Measurements from ENCODE around the gene GPR4. TPM values are rescaled to one million over a fixed set of nuclear protein-coding genes. Genes with fewer than 3 reads are reported as not detected.

The GPR4 gene
- total RNA-seq, 1 experiment from 2014 or later, result 0.48 TPM

DNA sequence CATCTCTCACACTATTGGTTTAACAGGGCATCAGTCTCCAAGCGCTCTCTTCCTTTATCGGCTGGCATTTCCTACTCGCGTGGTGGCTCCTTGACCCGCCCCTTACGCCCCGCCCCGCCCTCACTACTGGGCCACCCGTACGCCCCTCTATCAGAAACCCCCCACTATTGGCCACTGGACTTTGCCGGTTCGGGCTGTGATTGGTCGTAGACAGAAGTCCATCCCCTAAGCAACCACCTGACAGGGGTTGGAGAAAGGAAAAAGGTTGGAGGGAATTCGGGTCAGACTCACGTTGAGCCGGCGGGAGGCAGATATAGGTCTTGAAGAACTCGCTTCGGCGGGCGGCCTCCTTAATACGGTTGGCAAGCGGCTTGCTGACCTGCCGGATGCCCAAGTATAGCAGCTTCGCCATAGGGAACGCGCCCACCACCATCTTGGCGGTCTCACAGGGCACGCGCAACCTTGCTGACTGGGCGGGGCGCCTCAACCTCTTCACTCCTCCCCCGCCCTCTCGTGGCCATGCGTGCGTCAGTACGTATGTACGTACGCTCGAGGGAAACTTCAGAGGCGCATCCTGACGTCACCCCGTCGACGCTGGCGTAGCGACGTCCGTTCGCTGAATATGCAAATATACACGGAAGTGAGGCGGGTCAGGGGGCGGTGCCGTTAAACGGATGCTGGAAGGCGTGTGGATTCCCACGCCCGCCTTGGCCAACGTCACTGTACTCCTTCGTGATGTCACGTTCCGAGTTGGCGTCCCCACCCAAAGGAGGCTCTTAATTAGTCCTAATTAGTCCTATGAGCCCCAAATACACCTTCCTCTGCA lies 17.5 kb downstream of the GPR4 start, which contains the start of gene OPA3:
TSS of gene OPA3 (minus strand) at position 471 of the 826 bp plus-strand sequence. CDS start at position 433, 38 bp downstream.
- POLR2A ChIA-PET, result interaction anchor here (0.6 to 1.5 kb wide), 3 partner anchors 86 to 184 kb away, joined by 3 to 5 read pairs (median 3); partner anchors contain the start of gene SIX5
- Mint-ChIP-seq H3K4me3 (peak within 1 kb of the TSS; percentile 91), H3K27me3 (ENCODE audit: low read depth) (peaks cover 11% of the 10 kb centered on the region), H3K27ac (peak within 1 kb of the TSS; percentile 97), H3K36me3 (no peaks in the 10 kb centered on the region), H3K9me3 (no peaks in the 10 kb centered on the region), H3K4me1 (peaks cover 17% of the 10 kb centered on the region)
- DNase-seq (ENCODE audit: low spot score) (peak; percentile 98), ATAC-seq (peak; percentile 96)
- CTCF ChIA-PET, result interaction anchor here (0.6 to 2.9 kb wide), 20 partner anchors 14 to 185 kb away, joined by 3 to 35 read pairs (median 4); partner anchors contain the start of genes QPCTL and SIX5
- TF ChIP-seq FOXK1 (CRISPR knock-in tag; IDR thresholded peaks at IDR 0.05) (peak; percentile 95), SP1 (CRISPR knock-in tag; conservative IDR thresholded peaks at IDR 0.05) (peak; percentile 90), MXD4 (CRISPR knock-in tag; IDR thresholded peaks at IDR 0.05; ENCODE audit: borderline replicate concordance) (no peak), JUN (CRISPR knock-in tag; IDR thresholded peaks at IDR 0.05) (no peak), TEAD1 (CRISPR knock-in tag; IDR thresholded peaks at IDR 0.05) (peak; percentile 51; the same call in 1 of the 2 replicates), CREM (CRISPR knock-in tag; IDR thresholded peaks at IDR 0.05) (peak; percentile 93), ETV6 (CRISPR knock-in tag; IDR thresholded peaks at IDR 0.05) (peak; percentile 60), CBFB (CRISPR knock-in tag; IDR thresholded peaks at IDR 0.05; ENCODE audit: low read depth) (no peak), NFYB (CRISPR knock-in tag; conservative IDR thresholded peaks at IDR 0.05; ENCODE audit: low read depth) (peak; percentile 90), ZBTB21 (CRISPR knock-in tag; IDR thresholded peaks at IDR 0.05; ENCODE audit: borderline replicate concordance) (peak; percentile 99), ZNF232 (CRISPR knock-in tag; IDR thresholded peaks at IDR 0.05) (no peak), PRRX2 (CRISPR knock-in tag; IDR thresholded peaks at IDR 0.05) (no peak), CREB1 (CRISPR knock-in tag; IDR thresholded peaks at IDR 0.05) (0 out of 2 replicates have a peak, but pooled peaks have one; percentile 38)
- TF ChIP-seq, protein P1, sequence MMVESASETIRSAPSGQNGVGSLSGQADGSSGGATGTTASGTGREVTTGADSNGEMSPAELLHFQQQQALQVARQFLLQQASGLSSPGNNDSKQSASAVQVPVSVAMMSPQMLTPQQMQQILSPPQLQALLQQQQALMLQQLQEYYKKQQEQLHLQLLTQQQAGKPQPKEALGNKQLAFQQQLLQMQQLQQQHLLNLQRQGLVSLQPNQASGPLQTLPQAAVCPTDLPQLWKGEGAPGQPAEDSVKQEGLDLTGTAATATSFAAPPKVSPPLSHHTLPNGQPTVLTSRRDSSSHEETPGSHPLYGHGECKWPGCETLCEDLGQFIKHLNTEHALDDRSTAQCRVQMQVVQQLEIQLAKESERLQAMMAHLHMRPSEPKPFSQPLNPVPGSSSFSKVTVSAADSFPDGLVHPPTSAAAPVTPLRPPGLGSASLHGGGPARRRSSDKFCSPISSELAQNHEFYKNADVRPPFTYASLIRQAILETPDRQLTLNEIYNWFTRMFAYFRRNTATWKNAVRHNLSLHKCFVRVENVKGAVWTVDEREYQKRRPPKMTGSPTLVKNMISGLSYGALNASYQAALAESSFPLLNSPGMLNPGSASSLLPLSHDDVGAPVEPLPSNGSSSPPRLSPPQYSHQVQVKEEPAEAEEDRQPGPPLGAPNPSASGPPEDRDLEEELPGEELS (CRISPR knock-in tag; IDR thresholded peaks at IDR 0.05), result peak; percentile 73; the same call in 1 of the 2 replicates
- TF ChIP-seq, protein P2, sequence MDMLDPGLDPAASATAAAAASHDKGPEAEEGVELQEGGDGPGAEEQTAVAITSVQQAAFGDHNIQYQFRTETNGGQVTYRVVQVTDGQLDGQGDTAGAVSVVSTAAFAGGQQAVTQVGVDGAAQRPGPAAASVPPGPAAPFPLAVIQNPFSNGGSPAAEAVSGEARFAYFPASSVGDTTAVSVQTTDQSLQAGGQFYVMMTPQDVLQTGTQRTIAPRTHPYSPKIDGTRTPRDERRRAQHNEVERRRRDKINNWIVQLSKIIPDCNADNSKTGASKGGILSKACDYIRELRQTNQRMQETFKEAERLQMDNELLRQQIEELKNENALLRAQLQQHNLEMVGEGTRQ (CRISPR knock-in tag; IDR thresholded peaks at IDR 0.05), result peak; percentile 83
- TF ChIP-seq, protein P3, sequence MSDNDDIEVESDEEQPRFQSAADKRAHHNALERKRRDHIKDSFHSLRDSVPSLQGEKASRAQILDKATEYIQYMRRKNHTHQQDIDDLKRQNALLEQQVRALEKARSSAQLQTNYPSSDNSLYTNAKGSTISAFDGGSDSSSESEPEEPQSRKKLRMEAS (CRISPR knock-in tag; IDR thresholded peaks at IDR 0.05), result peak; percentile 92
- TF ChIP-seq, protein P4, sequence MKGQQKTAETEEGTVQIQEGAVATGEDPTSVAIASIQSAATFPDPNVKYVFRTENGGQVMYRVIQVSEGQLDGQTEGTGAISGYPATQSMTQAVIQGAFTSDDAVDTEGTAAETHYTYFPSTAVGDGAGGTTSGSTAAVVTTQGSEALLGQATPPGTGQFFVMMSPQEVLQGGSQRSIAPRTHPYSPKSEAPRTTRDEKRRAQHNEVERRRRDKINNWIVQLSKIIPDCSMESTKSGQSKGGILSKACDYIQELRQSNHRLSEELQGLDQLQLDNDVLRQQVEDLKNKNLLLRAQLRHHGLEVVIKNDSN (CRISPR knock-in tag; IDR thresholded peaks at IDR 0.05), result peak; percentile 77; the same call in 1 of the 2 replicates

DNA sequence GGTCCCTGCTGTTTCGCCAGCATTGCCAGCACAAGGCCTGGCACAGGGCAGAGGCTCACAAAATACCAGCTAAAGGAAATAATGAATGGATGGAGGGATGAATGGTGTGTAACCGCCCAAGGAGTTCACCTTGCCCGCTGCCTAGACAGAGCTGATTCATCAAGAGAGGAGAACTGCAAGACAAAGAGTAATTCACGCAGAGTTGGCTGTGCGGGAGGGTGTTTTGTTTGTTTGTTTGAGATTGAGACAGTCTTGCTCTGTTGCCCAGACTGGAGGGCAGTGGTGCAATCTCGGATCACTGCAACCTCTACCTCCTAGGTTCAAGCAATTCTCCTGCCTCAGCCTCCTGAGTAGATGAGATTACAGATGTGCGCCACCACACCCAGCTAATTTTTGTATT lies 20.4 kb downstream of the GPR4 start:
- ATAC-seq, result no peak
- Mint-ChIP-seq H3K36me3 (no peaks in the 10 kb centered on the region), H3K27ac (peak overlapping the region; percentile 68), H3K4me3 (no peak overlapping the region), H3K9me3 (no peaks in the 10 kb centered on the region), H3K4me1 (peaks cover 39% of the 10 kb centered on the region), H3K27me3 (ENCODE audit: low read depth) (no peaks in the 10 kb centered on the region)
- CTCF ChIA-PET, result interaction anchor here (0.9 kb wide), 1 partner anchor 23 kb away, joined by 4 read pairs; no protein-coding TSS in a partner anchor
- no peak for DNase-seq (ENCODE audit: low spot score)
- POLR2A ChIA-PET, result no interaction called here
- no peak for TF ChIP-seq TEAD4 (CRISPR knock-in tag; IDR thresholded peaks at IDR 0.05)
- no peak for TF ChIP-seq ZNF232 (CRISPR knock-in tag; IDR thresholded peaks at IDR 0.05)
- TF ChIP-seq, protein P5, sequence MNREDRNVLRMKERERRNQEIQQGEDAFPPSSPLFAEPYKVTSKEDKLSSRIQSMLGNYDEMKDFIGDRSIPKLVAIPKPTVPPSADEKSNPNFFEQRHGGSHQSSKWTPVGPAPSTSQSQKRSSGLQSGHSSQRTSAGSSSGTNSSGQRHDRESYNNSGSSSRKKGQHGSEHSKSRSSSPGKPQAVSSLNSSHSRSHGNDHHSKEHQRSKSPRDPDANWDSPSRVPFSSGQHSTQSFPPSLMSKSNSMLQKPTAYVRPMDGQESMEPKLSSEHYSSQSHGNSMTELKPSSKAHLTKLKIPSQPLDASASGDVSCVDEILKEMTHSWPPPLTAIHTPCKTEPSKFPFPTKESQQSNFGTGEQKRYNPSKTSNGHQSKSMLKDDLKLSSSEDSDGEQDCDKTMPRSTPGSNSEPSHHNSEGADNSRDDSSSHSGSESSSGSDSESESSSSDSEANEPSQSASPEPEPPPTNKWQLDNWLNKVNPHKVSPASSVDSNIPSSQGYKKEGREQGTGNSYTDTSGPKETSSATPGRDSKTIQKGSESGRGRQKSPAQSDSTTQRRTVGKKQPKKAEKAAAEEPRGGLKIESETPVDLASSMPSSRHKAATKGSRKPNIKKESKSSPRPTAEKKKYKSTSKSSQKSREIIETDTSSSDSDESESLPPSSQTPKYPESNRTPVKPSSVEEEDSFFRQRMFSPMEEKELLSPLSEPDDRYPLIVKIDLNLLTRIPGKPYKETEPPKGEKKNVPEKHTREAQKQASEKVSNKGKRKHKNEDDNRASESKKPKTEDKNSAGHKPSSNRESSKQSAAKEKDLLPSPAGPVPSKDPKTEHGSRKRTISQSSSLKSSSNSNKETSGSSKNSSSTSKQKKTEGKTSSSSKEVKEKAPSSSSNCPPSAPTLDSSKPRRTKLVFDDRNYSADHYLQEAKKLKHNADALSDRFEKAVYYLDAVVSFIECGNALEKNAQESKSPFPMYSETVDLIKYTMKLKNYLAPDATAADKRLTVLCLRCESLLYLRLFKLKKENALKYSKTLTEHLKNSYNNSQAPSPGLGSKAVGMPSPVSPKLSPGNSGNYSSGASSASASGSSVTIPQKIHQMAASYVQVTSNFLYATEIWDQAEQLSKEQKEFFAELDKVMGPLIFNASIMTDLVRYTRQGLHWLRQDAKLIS (CRISPR knock-in tag; IDR thresholded peaks at IDR 0.05; ENCODE audit: borderline replicate concordance), result no peak
- TF ChIP-seq GRHL2 (CRISPR knock-in tag; IDR thresholded peaks at IDR 0.05; ENCODE audit: insufficient replicate concordance, severe bottlenecking), result no peak
- TF ChIP-seq, protein P6, sequence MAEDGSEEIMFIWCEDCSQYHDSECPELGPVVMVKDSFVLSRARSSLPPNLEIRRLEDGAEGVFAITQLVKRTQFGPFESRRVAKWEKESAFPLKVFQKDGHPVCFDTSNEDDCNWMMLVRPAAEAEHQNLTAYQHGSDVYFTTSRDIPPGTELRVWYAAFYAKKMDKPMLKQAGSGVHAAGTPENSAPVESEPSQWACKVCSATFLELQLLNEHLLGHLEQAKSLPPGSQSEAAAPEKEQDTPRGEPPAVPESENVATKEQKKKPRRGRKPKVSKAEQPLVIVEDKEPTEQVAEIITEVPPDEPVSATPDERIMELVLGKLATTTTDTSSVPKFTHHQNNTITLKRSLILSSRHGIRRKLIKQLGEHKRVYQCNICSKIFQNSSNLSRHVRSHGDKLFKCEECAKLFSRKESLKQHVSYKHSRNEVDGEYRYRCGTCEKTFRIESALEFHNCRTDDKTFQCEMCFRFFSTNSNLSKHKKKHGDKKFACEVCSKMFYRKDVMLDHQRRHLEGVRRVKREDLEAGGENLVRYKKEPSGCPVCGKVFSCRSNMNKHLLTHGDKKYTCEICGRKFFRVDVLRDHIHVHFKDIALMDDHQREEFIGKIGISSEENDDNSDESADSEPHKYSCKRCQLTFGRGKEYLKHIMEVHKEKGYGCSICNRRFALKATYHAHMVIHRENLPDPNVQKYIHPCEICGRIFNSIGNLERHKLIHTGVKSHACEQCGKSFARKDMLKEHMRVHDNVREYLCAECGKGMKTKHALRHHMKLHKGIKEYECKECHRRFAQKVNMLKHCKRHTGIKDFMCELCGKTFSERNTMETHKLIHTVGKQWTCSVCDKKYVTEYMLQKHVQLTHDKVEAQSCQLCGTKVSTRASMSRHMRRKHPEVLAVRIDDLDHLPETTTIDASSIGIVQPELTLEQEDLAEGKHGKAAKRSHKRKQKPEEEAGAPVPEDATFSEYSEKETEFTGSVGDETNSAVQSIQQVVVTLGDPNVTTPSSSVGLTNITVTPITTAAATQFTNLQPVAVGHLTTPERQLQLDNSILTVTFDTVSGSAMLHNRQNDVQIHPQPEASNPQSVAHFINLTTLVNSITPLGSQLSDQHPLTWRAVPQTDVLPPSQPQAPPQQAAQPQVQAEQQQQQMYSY (CRISPR knock-in tag; IDR thresholded peaks at IDR 0.05), result no peak
- TF ChIP-seq ZNF396 (CRISPR knock-in tag; IDR thresholded peaks at IDR 0.05; ENCODE audit: borderline replicate concordance), result no peak
- no peak for TF ChIP-seq FOXK1 (CRISPR knock-in tag; IDR thresholded peaks at IDR 0.05)
- TF ChIP-seq FOXJ3 (CRISPR knock-in tag; IDR thresholded peaks at IDR 0.05; ENCODE audit: borderline replicate concordance), result no peak
